Measurements from ENCODE around the gene FAT1.
A peak's percentile ranks its signal among the peaks of the same experiment; 100 is the strongest.

FAT1 gene

GRCh38 chr4:186714006-186714675 lies 9.5 kb downstream of the FAT1 start:
- DNase-seq (ENCODE audit: low read depth in 2 of 2): no peak
- H3K4me3 ChIP-seq (replicated peaks in 1 of 2; ENCODE audit: low read depth in 2 of 2, low read length in 2 of 2): no peak overlapping the region
- no peak for TF ChIP-seq CTCF (IDR thresholded peaks at IDR 0.05; ENCODE audit: low read depth, low read length)

GRCh38 chr4:186712690-186713089 lies 11.0 kb downstream of the FAT1 start:
- no peak overlapping the region for H3K4me3 ChIP-seq (replicated peaks in 1 of 2; ENCODE audit: low read depth in 2 of 2, low read length in 2 of 2)
- TF ChIP-seq CTCF (IDR thresholded peaks at IDR 0.05; ENCODE audit: low read depth, low read length): no peak
- DNase-seq (ENCODE audit: low read depth in 2 of 2): peak in 1 of 2 donors; percentile 22

GRCh38 chr4:186710521-186711119 lies 13.0 kb downstream of the FAT1 start:
- no peak for DNase-seq (ENCODE audit: low read depth in 2 of 2)

GRCh38 chr4:186709517-186709916 lies 14.1 kb downstream of the FAT1 start:
- no peak overlapping the region for H3K4me3 ChIP-seq (replicated peaks in 1 of 2; ENCODE audit: low read depth in 2 of 2, low read length in 2 of 2)
- no peak for TF ChIP-seq CTCF (IDR thresholded peaks at IDR 0.05; ENCODE audit: low read depth, low read length)
- no peak for DNase-seq (ENCODE audit: low read depth in 2 of 2)

More at GRCh38 chr4:186710521-186711119, 13.0 kb downstream of the FAT1 start:
- H3K4me3 ChIP-seq (replicated peaks in 1 of 2; ENCODE audit: low read depth in 2 of 2, low read length in 2 of 2): no peak overlapping the region
- TF ChIP-seq CTCF (IDR thresholded peaks at IDR 0.05; ENCODE audit: low read depth, low read length): no peak

- no peak for DNase-seq (ENCODE audit: low read depth in 2 of 2)
- H3K4me3 ChIP-seq (replicated peaks in 1 of 2; ENCODE audit: low read depth in 2 of 2, low read length in 2 of 2): no peak overlapping the region
- no peak for TF ChIP-seq CTCF (IDR thresholded peaks at IDR 0.05; ENCODE audit: low read depth, low read length)
Observed at GRCh38 chr4:186708554-186708953, 15.1 kb downstream of the FAT1 start.

- no peak overlapping the region for H3K4me3 ChIP-seq (replicated peaks in 1 of 2; ENCODE audit: low read depth in 2 of 2, low read length in 2 of 2)
- DNase-seq (ENCODE audit: low read depth in 2 of 2): no peak
- TF ChIP-seq CTCF (IDR thresholded peaks at IDR 0.05; ENCODE audit: low read depth, low read length): no peak
Observed at GRCh38 chr4:186707996-186708395, 15.7 kb downstream of the FAT1 start.
